ENCODE data around the gene DDA1. TPM values are rescaled to one million over a fixed set of nuclear protein-coding genes. Genes with fewer than 3 reads are reported as not detected.
A peak's percentile ranks its signal among the peaks of the same experiment; 100 is the strongest.

Gene DDA1
- total and polyA plus RNA-seq, 2 of the 13 experiments (the other 11 are each of a cell fraction or from before 2014, with no cell fraction given): 24.5 to 26.0 TPM

GRCh38 chr19:17282488-17283125 lies 26.8 kb upstream of the DDA1 start (continued):
- TF ChIP-seq FLYWCH1 (CRISPR knock-in tag; IDR thresholded peaks at IDR 0.05) (no peak), ZNF776 (CRISPR knock-in tag; IDR thresholded peaks at IDR 0.05) (peak; percentile 84), KLF11 (CRISPR knock-in tag; IDR thresholded peaks at IDR 0.05) (no peak), SMAD1 (CRISPR knock-in tag; IDR thresholded peaks at IDR 0.05; ENCODE audit: borderline replicate concordance, low read depth) (peak; percentile 78; the same call in 1 of the 2 replicates), ZNF83 (CRISPR knock-in tag; IDR thresholded peaks at IDR 0.05; ENCODE audit: borderline replicate concordance) (no peak), KLF15 (CRISPR knock-in tag; IDR thresholded peaks at IDR 0.05; ENCODE audit: borderline replicate concordance) (no peak), POLR2A (IDR thresholded peaks at IDR 0.05; ENCODE audit: insufficient read depth in 1 of 2, low read depth in 2 of 2, low read length in 2 of 2) (no peak), TCF7 (IDR thresholded peaks at IDR 0.05; ENCODE audit: low read depth) (no peak), NFIB (CRISPR knock-in tag; IDR thresholded peaks at IDR 0.05; ENCODE audit: borderline replicate concordance) (no peak), FUBP1 (CRISPR knock-in tag; IDR thresholded peaks at IDR 0.05; ENCODE audit: borderline replicate concordance) (no peak), ZNF484 (CRISPR knock-in tag; IDR thresholded peaks at IDR 0.05; ENCODE audit: borderline replicate concordance, low read depth) (no peak), TFDP1 (CRISPR knock-in tag; IDR thresholded peaks at IDR 0.05; ENCODE audit: borderline replicate concordance) (peak; percentile 59; the same call in 1 of the 2 replicates), CEBPB (IDR thresholded peaks at IDR 0.05; ENCODE audit: borderline replicate concordance, low read depth, low read length) (no peak), ZFP41 (CRISPR knock-in tag; IDR thresholded peaks at IDR 0.05; ENCODE audit: borderline replicate concordance) (0 out of 2 replicates have a peak, but pooled peaks have one; percentile 24), GLMP (CRISPR knock-in tag; IDR thresholded peaks at IDR 0.05; ENCODE audit: borderline replicate concordance) (no peak), HNF4A (CRISPR knock-in tag; IDR thresholded peaks at IDR 0.05) (0 out of 2 replicates have a peak, but pooled peaks have one; percentile 5), KLF16 (CRISPR knock-in tag; IDR thresholded peaks at IDR 0.05) (peak in 1 of 2 experiments; percentile 50; a peak in 1 of 4 replicates), SP4 (CRISPR knock-in tag; IDR thresholded peaks at IDR 0.05) (peak; percentile 42; the same call in 1 of the 2 replicates), ZSCAN22 (CRISPR knock-in tag; IDR thresholded peaks at IDR 0.05) (0 out of 2 replicates have a peak, but pooled peaks have one; percentile 38), MYC (CRISPR knock-in tag; IDR thresholded peaks at IDR 0.05; ENCODE audit: borderline replicate concordance) (peak; percentile 47; the same call in 1 of the 2 replicates), ZNF343 (CRISPR knock-in tag; IDR thresholded peaks at IDR 0.05) (peak; percentile 75; the same call in 1 of the 2 replicates), GATA4 (IDR thresholded peaks at IDR 0.05; ENCODE audit: borderline replicate concordance, low read depth) (no peak), ZNF383 (CRISPR knock-in tag; IDR thresholded peaks at IDR 0.05; ENCODE audit: borderline replicate concordance) (no peak), FOXO4 (CRISPR knock-in tag; conservative IDR thresholded peaks at IDR 0.05) (no peak), HNRNPLL (IDR thresholded peaks at IDR 0.05; ENCODE audit: low read depth, low read length, poor library complexity, severe bottlenecking) (no peak)
